Measurements from ENCODE around the gene SPI1. TPM values are rescaled to one million over a fixed set of nuclear protein-coding genes. Genes with fewer than 3 reads are reported as not detected.

Gene SPI1
- total RNA-seq, 1 experiment from 2014 or later: not detected

DNA sequence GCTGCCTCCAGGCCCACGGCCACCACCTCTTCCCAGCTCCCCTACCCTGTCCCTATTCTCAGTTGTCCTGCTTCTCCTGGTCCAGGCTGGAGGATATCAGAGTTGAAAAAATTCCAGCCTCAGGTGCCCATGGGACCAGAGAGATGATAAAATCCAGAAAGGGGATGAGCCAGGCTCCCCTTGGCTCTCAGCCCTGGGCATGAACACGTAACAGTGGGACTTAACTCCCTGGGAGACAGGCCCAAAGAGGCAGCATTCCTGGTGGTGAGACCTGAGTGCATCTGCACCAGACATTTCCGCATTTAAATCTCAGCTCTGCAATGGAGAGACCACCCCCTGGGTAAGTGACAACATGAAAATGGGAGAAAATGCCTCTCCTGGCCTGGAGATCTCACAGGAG lies 19.7 kb upstream of the SPI1 start:
- POLR2A ChIA-PET: no interaction called here
- H3K36me3 Mint-ChIP-seq (ENCODE audit: insufficient read depth, unreplicated experiment): no peaks in the 10 kb centered on the region
- Histone ChIP-seq H3K4me1 (0 out of 2 replicates have a peak, but pooled peaks cover 4% of the 10 kb centered on the region), H3K36me3 (ENCODE audit: control insufficient read depth, insufficient read depth, low read length) (no peaks in the 10 kb centered on the region), H3K27me3 (replicated peaks; ENCODE audit: control insufficient read depth, insufficient read depth, low read length) (no peaks in the 10 kb centered on the region), H3K4me3 (ENCODE audit: low read depth, low read length) (no peak overlapping the region), H3K9me3 (no peaks in the 10 kb centered on the region)
- CTCF ChIA-PET: no interaction called here
- no peaks in the 10 kb centered on the region for H3K4me1 Mint-ChIP-seq (ENCODE audit: low read depth, unreplicated experiment)
- DNase-seq: no peak
- intact Hi-C loops (cut with micrococcal nuclease; ENCODE audit: unreplicated experiment): no loop called here
- TF ChIP-seq, protein P1, sequence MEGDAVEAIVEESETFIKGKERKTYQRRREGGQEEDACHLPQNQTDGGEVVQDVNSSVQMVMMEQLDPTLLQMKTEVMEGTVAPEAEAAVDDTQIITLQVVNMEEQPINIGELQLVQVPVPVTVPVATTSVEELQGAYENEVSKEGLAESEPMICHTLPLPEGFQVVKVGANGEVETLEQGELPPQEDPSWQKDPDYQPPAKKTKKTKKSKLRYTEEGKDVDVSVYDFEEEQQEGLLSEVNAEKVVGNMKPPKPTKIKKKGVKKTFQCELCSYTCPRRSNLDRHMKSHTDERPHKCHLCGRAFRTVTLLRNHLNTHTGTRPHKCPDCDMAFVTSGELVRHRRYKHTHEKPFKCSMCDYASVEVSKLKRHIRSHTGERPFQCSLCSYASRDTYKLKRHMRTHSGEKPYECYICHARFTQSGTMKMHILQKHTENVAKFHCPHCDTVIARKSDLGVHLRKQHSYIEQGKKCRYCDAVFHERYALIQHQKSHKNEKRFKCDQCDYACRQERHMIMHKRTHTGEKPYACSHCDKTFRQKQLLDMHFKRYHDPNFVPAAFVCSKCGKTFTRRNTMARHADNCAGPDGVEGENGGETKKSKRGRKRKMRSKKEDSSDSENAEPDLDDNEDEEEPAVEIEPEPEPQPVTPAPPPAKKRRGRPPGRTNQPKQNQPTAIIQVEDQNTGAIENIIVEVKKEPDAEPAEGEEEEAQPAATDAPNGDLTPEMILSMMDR (IDR thresholded peaks at IDR 0.05; ENCODE audit: insufficient read depth in 1 of 2, low read depth in 1 of 2, low read length in 1 of 2, severe bottlenecking in 1 of 2, unreplicated experiment in 1 of 2): no peak
- no TSS peak for BruUV-seq (replicated peaks)
- H3K4me3 Mint-ChIP-seq (ENCODE audit: unreplicated experiment): no peak overlapping the region
- no peak overlapping the region for H3K27ac Mint-ChIP-seq (ENCODE audit: unreplicated experiment)
- no peaks in the 10 kb centered on the region for H3K9me3 Mint-ChIP-seq (ENCODE audit: unreplicated experiment)
- no peaks in the 10 kb centered on the region for H3K27me3 Mint-ChIP-seq (ENCODE audit: insufficient read depth, unreplicated experiment)

DNA sequence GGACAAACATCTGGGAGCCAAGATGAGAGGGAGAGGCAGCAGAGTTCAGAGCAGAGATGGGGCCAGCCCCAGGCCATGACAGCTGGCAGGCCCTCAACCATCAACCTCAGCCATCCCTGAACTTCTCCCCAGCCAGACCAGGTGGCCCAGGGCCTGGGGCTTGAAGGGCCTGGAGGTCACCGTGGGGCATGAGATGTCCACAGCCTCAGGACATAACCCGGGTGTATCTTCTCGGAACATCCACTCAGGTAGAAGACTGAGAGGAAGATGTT lies 17.6 kb upstream of the SPI1 start:
- H3K27ac Mint-ChIP-seq (ENCODE audit: unreplicated experiment): no peak overlapping the region
- H3K4me1 Mint-ChIP-seq (ENCODE audit: low read depth, unreplicated experiment): no peaks in the 10 kb centered on the region
- H3K4me3 Mint-ChIP-seq (ENCODE audit: unreplicated experiment): no peak overlapping the region
- DNase-seq: no peak
- POLR2A ChIA-PET: no interaction called here
- CTCF ChIA-PET: no interaction called here
- no TSS peak for BruUV-seq (replicated peaks)
- Histone ChIP-seq H3K4me3 (ENCODE audit: low read depth, low read length) (no peak overlapping the region), H3K9me3 (no peaks in the 10 kb centered on the region), H3K36me3 (ENCODE audit: control insufficient read depth, insufficient read depth, low read length) (no peaks in the 10 kb centered on the region), H3K4me1 (0 out of 2 replicates have a peak, but pooled peaks cover 4% of the 10 kb centered on the region), H3K27me3 (replicated peaks; ENCODE audit: control insufficient read depth, insufficient read depth, low read length) (no peaks in the 10 kb centered on the region)
- H3K27me3 Mint-ChIP-seq (ENCODE audit: insufficient read depth, unreplicated experiment): no peaks in the 10 kb centered on the region
- no peaks in the 10 kb centered on the region for H3K36me3 Mint-ChIP-seq (ENCODE audit: insufficient read depth, unreplicated experiment)
- TF ChIP-seq, protein P1 (IDR thresholded peaks at IDR 0.05; ENCODE audit: insufficient read depth in 1 of 2, low read depth in 1 of 2, low read length in 1 of 2, severe bottlenecking in 1 of 2, unreplicated experiment in 1 of 2): no peak
- H3K9me3 Mint-ChIP-seq (ENCODE audit: unreplicated experiment): no peaks in the 10 kb centered on the region
- intact Hi-C loops (cut with micrococcal nuclease; ENCODE audit: unreplicated experiment): no loop called here

DNA sequence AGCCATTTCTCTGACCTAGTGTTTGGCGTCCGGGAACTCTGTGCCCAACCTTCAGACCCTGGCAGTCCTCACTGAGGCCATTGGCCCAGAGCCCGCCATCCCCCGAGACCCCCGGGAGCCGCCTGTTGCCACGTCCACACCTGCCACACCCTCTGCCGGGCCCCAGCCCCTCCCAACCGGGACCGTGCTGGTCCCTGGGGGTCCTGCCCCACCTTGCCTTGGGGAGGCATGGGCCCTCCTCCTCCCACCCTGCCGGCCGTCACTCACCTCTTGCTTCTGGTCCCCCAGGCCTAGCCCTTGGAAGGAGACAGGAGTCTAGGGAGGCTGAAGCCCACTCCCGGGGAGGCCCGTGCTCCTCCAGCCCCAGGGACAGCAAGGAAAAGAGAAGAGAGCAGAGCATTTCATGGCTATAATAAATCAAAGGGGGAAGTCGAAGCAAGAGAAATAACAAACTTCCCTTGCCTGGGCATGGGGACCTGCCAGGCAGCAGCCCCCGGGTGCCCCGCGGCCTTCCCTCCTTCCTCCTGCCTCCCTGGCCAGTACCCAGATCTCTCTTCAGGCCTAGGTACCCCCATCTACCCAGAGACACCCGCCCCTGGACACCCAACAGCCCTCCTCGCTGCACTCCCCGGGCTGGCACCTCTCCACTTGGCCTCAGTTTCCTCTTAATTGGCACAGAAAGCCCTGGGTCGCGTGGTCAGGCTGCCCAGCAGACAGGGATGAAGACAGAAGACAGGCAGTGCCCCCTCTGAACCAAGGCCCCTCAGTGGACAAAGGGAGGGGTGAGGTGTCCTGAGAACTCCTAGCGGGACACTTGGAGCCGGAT lies 17.1 kb upstream of the SPI1 start:
- no peaks in the 10 kb centered on the region for H3K4me1 Mint-ChIP-seq (ENCODE audit: low read depth, unreplicated experiment)
- Histone ChIP-seq H3K9me3 (no peaks in the 10 kb centered on the region), H3K36me3 (ENCODE audit: control insufficient read depth, insufficient read depth, low read length) (no peaks in the 10 kb centered on the region), H3K4me1 (0 out of 2 replicates have a peak, but pooled peaks cover 2% of the 10 kb centered on the region), H3K4me3 (ENCODE audit: low read depth, low read length) (no peak overlapping the region), H3K27me3 (replicated peaks; ENCODE audit: control insufficient read depth, insufficient read depth, low read length) (no peaks in the 10 kb centered on the region)
- ChIA-PET POLR2A (no interaction called here), CTCF (no interaction called here)
- TF ChIP-seq, protein P1 (IDR thresholded peaks at IDR 0.05; ENCODE audit: insufficient read depth in 1 of 2, low read depth in 1 of 2, low read length in 1 of 2, severe bottlenecking in 1 of 2, unreplicated experiment in 1 of 2): no peak
- no peaks in the 10 kb centered on the region for H3K36me3 Mint-ChIP-seq (ENCODE audit: insufficient read depth, unreplicated experiment)
- no TSS peak for BruUV-seq (replicated peaks)
- H3K27me3 Mint-ChIP-seq (ENCODE audit: insufficient read depth, unreplicated experiment): no peaks in the 10 kb centered on the region
- H3K4me3 Mint-ChIP-seq (ENCODE audit: unreplicated experiment): no peak overlapping the region
- DNase-seq: no peak
- intact Hi-C loops (cut with micrococcal nuclease; ENCODE audit: unreplicated experiment): no loop called here
- no peak overlapping the region for H3K27ac Mint-ChIP-seq (ENCODE audit: unreplicated experiment)
- no peaks in the 10 kb centered on the region for H3K9me3 Mint-ChIP-seq (ENCODE audit: unreplicated experiment)

All from Caco-2 (cell line).